ENCODE results near the gene CA5A.

Gene CA5A

GRCh38 chr16:87976665-87977064 is 40.3 kb upstream of the CA5A start:
- TF ChIP-seq EP300 (IDR thresholded peaks at IDR 0.05; ENCODE audit: borderline replicate concordance) = no peak

DNA sequence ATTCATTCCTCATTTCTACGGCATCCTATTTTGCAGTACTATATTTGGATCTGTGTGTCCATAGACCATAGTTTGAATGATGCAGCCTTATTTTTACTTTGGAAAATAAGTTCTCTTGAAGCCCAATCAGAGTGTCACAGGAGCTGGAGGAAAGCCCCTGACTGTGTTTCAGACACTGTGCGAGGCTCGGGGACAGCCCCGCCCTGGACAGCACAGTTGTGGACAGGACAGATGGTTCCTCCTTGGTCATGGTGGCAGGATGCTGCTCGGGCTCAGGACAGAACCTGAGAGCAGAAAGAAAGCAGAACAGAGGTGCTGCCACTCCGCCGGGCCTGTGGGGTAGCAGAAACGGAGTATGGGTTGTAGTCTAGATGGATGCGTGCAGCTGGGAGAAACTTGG is 37.8 kb upstream of the CA5A start:
- no peak for TF ChIP-seq TAF1 (IDR thresholded peaks at IDR 0.05; ENCODE audit: low read depth)
- no peak for TF ChIP-seq USF1 (IDR thresholded peaks at IDR 0.05)
- TF ChIP-seq NFIC (IDR thresholded peaks at IDR 0.05) = no peak
- TF ChIP-seq, protein P1, sequence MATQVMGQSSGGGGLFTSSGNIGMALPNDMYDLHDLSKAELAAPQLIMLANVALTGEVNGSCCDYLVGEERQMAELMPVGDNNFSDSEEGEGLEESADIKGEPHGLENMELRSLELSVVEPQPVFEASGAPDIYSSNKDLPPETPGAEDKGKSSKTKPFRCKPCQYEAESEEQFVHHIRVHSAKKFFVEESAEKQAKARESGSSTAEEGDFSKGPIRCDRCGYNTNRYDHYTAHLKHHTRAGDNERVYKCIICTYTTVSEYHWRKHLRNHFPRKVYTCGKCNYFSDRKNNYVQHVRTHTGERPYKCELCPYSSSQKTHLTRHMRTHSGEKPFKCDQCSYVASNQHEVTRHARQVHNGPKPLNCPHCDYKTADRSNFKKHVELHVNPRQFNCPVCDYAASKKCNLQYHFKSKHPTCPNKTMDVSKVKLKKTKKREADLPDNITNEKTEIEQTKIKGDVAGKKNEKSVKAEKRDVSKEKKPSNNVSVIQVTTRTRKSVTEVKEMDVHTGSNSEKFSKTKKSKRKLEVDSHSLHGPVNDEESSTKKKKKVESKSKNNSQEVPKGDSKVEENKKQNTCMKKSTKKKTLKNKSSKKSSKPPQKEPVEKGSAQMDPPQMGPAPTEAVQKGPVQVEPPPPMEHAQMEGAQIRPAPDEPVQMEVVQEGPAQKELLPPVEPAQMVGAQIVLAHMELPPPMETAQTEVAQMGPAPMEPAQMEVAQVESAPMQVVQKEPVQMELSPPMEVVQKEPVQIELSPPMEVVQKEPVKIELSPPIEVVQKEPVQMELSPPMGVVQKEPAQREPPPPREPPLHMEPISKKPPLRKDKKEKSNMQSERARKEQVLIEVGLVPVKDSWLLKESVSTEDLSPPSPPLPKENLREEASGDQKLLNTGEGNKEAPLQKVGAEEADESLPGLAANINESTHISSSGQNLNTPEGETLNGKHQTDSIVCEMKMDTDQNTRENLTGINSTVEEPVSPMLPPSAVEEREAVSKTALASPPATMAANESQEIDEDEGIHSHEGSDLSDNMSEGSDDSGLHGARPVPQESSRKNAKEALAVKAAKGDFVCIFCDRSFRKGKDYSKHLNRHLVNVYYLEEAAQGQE (IDR thresholded peaks at IDR 0.05; ENCODE audit: low read depth) = no peak
- no peak for TF ChIP-seq CEBPB (IDR thresholded peaks at IDR 0.05)
- no peak for TF ChIP-seq CREB1 (IDR thresholded peaks at IDR 0.05; ENCODE audit: low read depth)
- TF ChIP-seq MAX (IDR thresholded peaks at IDR 0.05) = no peak
- no peak for TF ChIP-seq FOXM1 (IDR thresholded peaks at IDR 0.05; ENCODE audit: borderline replicate concordance, low read depth)
- TF ChIP-seq ZBTB7A (IDR thresholded peaks at IDR 0.05; ENCODE audit: low read depth) = no peak
- TF ChIP-seq EGR1 (IDR thresholded peaks at IDR 0.05) = no peak
- TF ChIP-seq TCF12 (IDR thresholded peaks at IDR 0.05; ENCODE audit: low read depth) = no peak
- TF ChIP-seq RAD21 (IDR thresholded peaks at IDR 0.05; ENCODE audit: low read depth) = no peak
- no peak for TF ChIP-seq TEAD4 (IDR thresholded peaks at IDR 0.05)
- no peak for TF ChIP-seq YY1 (IDR thresholded peaks at IDR 0.05; ENCODE audit: low read depth)
- TF ChIP-seq EP300 (IDR thresholded peaks at IDR 0.05; ENCODE audit: borderline replicate concordance) = no peak

- no peak for TF ChIP-seq TCF12 (IDR thresholded peaks at IDR 0.05; ENCODE audit: low read depth)
- no peak for TF ChIP-seq USF1 (IDR thresholded peaks at IDR 0.05)
- no peak for TF ChIP-seq CREB1 (IDR thresholded peaks at IDR 0.05; ENCODE audit: low read depth)
- TF ChIP-seq MAX (IDR thresholded peaks at IDR 0.05) = no peak
- TF ChIP-seq CEBPB (IDR thresholded peaks at IDR 0.05) = no peak
- no peak for TF ChIP-seq RAD21 (IDR thresholded peaks at IDR 0.05; ENCODE audit: low read depth)
- no peak for TF ChIP-seq EGR1 (IDR thresholded peaks at IDR 0.05)
- TF ChIP-seq ZBTB7A (IDR thresholded peaks at IDR 0.05; ENCODE audit: low read depth) = no peak
- TF ChIP-seq EP300 (IDR thresholded peaks at IDR 0.05; ENCODE audit: borderline replicate concordance) = no peak
- no peak for TF ChIP-seq FOXM1 (IDR thresholded peaks at IDR 0.05; ENCODE audit: borderline replicate concordance, low read depth)
- no peak for TF ChIP-seq NFIC (IDR thresholded peaks at IDR 0.05)
- TF ChIP-seq TEAD4 (IDR thresholded peaks at IDR 0.05) = no peak
These were observed 37.4 kb upstream of the CA5A start for GRCh38 chr16:87973717-87974116.

DNA sequence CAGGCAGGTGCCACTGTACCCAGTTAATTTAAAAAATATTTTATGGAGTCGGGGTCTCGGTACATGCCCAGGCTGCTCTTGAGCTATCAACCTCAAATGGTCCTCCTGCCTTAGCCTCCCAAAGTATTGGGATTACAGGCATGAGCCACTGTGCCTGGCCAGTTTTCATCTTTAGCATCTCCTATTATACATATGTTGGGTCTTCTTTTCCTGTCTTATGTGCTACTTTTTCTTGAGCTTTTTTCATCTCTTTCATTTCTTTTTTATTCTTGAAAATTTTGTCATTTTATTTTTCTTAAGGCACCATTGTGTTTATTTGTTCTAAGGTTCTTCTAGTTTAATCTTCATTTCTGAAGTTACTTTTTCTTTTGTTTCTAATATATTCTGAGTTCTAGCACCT is 35.6 kb upstream of the CA5A start:
- TF ChIP-seq TEAD4 (IDR thresholded peaks at IDR 0.05) = no peak
- no peak for TF ChIP-seq ZBTB7A (IDR thresholded peaks at IDR 0.05; ENCODE audit: low read depth)
- TF ChIP-seq TCF12 (IDR thresholded peaks at IDR 0.05; ENCODE audit: low read depth) = no peak
- TF ChIP-seq CEBPB (IDR thresholded peaks at IDR 0.05) = no peak
- TF ChIP-seq FOXM1 (IDR thresholded peaks at IDR 0.05; ENCODE audit: borderline replicate concordance, low read depth) = no peak
- no peak for TF ChIP-seq EP300 (IDR thresholded peaks at IDR 0.05; ENCODE audit: borderline replicate concordance)
- TF ChIP-seq CREB1 (IDR thresholded peaks at IDR 0.05; ENCODE audit: low read depth) = no peak
- TF ChIP-seq, protein P1 (IDR thresholded peaks at IDR 0.05; ENCODE audit: low read depth) = no peak
- TF ChIP-seq TAF1 (IDR thresholded peaks at IDR 0.05; ENCODE audit: low read depth) = no peak
- no peak for TF ChIP-seq NFIC (IDR thresholded peaks at IDR 0.05)

DNA sequence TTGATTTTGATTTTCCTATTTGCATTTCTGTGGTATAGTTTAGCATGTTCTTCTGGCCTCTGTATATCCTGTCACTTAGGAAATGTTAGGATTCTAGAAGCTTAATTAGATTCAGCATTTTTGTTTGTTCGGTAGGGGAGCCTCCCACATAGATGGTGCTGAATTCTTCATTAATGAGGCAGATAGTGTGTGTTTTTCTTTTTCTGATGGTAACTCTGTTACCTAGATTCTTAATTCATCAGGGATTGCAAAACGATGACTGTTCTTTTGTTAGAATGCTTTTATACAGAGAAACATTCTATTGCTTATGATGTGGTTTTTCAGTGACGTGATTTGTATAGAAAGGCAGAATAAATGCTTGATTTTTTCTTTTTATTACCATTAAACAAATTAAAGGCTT is 33.9 kb upstream of the CA5A start:
- TF ChIP-seq USF1 (IDR thresholded peaks at IDR 0.05) (no peak), EGR1 (IDR thresholded peaks at IDR 0.05) (no peak), MAX (IDR thresholded peaks at IDR 0.05) (no peak), TEAD4 (IDR thresholded peaks at IDR 0.05) (no peak), ZBTB7A (IDR thresholded peaks at IDR 0.05; ENCODE audit: low read depth) (no peak), EP300 (IDR thresholded peaks at IDR 0.05; ENCODE audit: borderline replicate concordance) (no peak), CEBPB (IDR thresholded peaks at IDR 0.05) (no peak), RAD21 (IDR thresholded peaks at IDR 0.05; ENCODE audit: low read depth) (no peak), NFIC (IDR thresholded peaks at IDR 0.05) (no peak), YY1 (IDR thresholded peaks at IDR 0.05; ENCODE audit: low read depth) (no peak), FOXM1 (IDR thresholded peaks at IDR 0.05; ENCODE audit: borderline replicate concordance, low read depth) (no peak), TAF1 (IDR thresholded peaks at IDR 0.05; ENCODE audit: low read depth) (no peak), CREB1 (IDR thresholded peaks at IDR 0.05; ENCODE audit: low read depth) (no peak), TCF12 (IDR thresholded peaks at IDR 0.05; ENCODE audit: low read depth) (no peak)
- TF ChIP-seq, protein P1 (IDR thresholded peaks at IDR 0.05; ENCODE audit: low read depth) = no peak
